Activated T-helper 17 cell treated with anti-CD3 and anti-CD28 coated beads, Interleukin-2, amount 50 U/mL, for 72 hours (primary cell): ENCODE results near the gene RAB6C. TPM values are rescaled to one million over a fixed set of nuclear protein-coding genes. Genes with fewer than 3 reads are reported as not detected.
A peak's percentile ranks its signal among the peaks of the same experiment; 100 is the strongest.
"Not testable (repeated sequence)": the region's sequence is repeated elsewhere in the genome, so short reads cannot be mapped to it uniquely, and the experiment has no call there.

ENCODE experiments used
- ATAC-seq: fragments of 150-1000 bp; cut with Tn5 transposase; replicated peaks from 2 replicates; pipeline ENCODE4 v1.10.0; 2021; ENCODE audit warnings: mild to moderate bottlenecking, moderate library complexity
- H3K27ac Mint-ChIP-seq: one replicate; pipeline ENCODE4 v1.8.0; 2022; ENCODE audit warnings: mixed read lengths
- H3K27me3 Mint-ChIP-seq: one replicate; pipeline ENCODE4 v1.8.0; 2022; ENCODE audit warnings: mixed read lengths
- H3K36me3 Mint-ChIP-seq: one replicate; pipeline ENCODE4 v1.8.0; 2022; ENCODE audit warnings: low read depth, mild to moderate bottlenecking, mixed read lengths
- H3K4me1 Mint-ChIP-seq: one replicate; pipeline ENCODE4 v1.8.0; 2022; ENCODE audit warnings: mixed read lengths
- H3K4me3 Mint-ChIP-seq: one replicate; pipeline ENCODE4 v1.8.0; 2022; ENCODE audit warnings: mild to moderate bottlenecking, mixed read lengths
- H3K9me3 Mint-ChIP-seq: one replicate; pipeline ENCODE4 v1.8.0; 2022; ENCODE audit warnings: mixed read lengths
- total RNA-seq, 2 donors: library from RNA; stranded (reverse); gene quantifications; one replicate each; pipeline ENCODE4 v1.2.3, GENCODE V29; 2022

RAB6C gene
- total RNA-seq, 2 donors from 2014 or later = not detected

GRCh38 chr2:129975016-129975774 is 4.3 kb upstream of the RAB6C start:
- Mint-ChIP-seq H3K9me3 (no peaks in the 10 kb centered on the region), H3K4me3 (no peak overlapping the region), H3K27me3 (peaks cover 23% of the 10 kb centered on the region), H3K36me3 (no peaks in the 10 kb centered on the region), H3K27ac (no peak overlapping the region), H3K4me1 (peaks cover 5% of the 10 kb centered on the region)
- no peak for ATAC-seq

GRCh38 chr2:129976969-129977368 is 2.5 kb upstream of the RAB6C start:
- H3K27me3 Mint-ChIP-seq = peaks cover 30% of the 10 kb centered on the region
- H3K36me3 Mint-ChIP-seq, H3K9me3 Mint-ChIP-seq, H3K4me3 Mint-ChIP-seq, H3K4me1 Mint-ChIP-seq, H3K27ac Mint-ChIP-seq, ATAC-seq: not testable (repeated sequence)

GRCh38 chr2:129977986-129978385 is 1.5 kb upstream of the RAB6C start:
- no peak for ATAC-seq
- Mint-ChIP-seq H3K4me1 (peaks cover 9% of the 10 kb centered on the region), H3K27ac (no peak overlapping the region), H3K27me3 (peaks cover 34% of the 10 kb centered on the region), H3K36me3 (no peaks in the 10 kb centered on the region), H3K9me3 (no peaks in the 10 kb centered on the region), H3K4me3 (no peak overlapping the region)

GRCh38 chr2:129980246-129980645 is 780 bp downstream of the RAB6C start:
- H3K27ac Mint-ChIP-seq, H3K36me3 Mint-ChIP-seq, H3K4me1 Mint-ChIP-seq, H3K9me3 Mint-ChIP-seq: not testable (repeated sequence)
- Mint-ChIP-seq H3K4me3 (peak overlapping the region; percentile 70), H3K27me3 (peaks cover 35% of the 10 kb centered on the region)
- ATAC-seq = peak; percentile 35

GRCh38 chr2:129981689-129982088 is 2.2 kb downstream of the RAB6C start:
- not testable (repeated sequence) for H3K4me3 Mint-ChIP-seq, H3K27ac Mint-ChIP-seq, ATAC-seq, H3K36me3 Mint-ChIP-seq, H3K9me3 Mint-ChIP-seq, H3K4me1 Mint-ChIP-seq
- H3K27me3 Mint-ChIP-seq = peaks cover 38% of the 10 kb centered on the region

GRCh38 chr2:129984426-129984825 is 5.0 kb downstream of the RAB6C start:
- no peak for ATAC-seq
- Mint-ChIP-seq H3K27me3 (peaks cover 29% of the 10 kb centered on the region), H3K4me1 (peaks cover 6% of the 10 kb centered on the region), H3K9me3 (no peaks in the 10 kb centered on the region), H3K27ac (no peak overlapping the region), H3K36me3 (no peaks in the 10 kb centered on the region), H3K4me3 (no peak overlapping the region)

GRCh38 chr2:129992415-129993006 is 13.0 kb downstream of the RAB6C start:
- not testable (repeated sequence) for H3K4me3 Mint-ChIP-seq, H3K4me1 Mint-ChIP-seq, ATAC-seq

GRCh38 chr2:129993151-129993550 is 13.7 kb downstream of the RAB6C start:
- H3K4me1 Mint-ChIP-seq, H3K9me3 Mint-ChIP-seq, ATAC-seq, H3K4me3 Mint-ChIP-seq, H3K36me3 Mint-ChIP-seq, H3K27ac Mint-ChIP-seq: not testable (repeated sequence)
- H3K27me3 Mint-ChIP-seq = peaks cover 44% of the 10 kb centered on the region

More at GRCh38 chr2:129992415-129993006, 13.0 kb downstream of the RAB6C start:
- H3K9me3 Mint-ChIP-seq, H3K27ac Mint-ChIP-seq, H3K36me3 Mint-ChIP-seq: not testable (repeated sequence)
- peaks cover 40% of the 10 kb centered on the region for H3K27me3 Mint-ChIP-seq

GRCh38 chr2:129996657-129997237 is 17.3 kb downstream of the RAB6C start:
- not testable (repeated sequence) for H3K4me3 Mint-ChIP-seq, H3K27ac Mint-ChIP-seq, H3K36me3 Mint-ChIP-seq, H3K4me1 Mint-ChIP-seq, ATAC-seq, H3K9me3 Mint-ChIP-seq
- peaks cover 30% of the 10 kb centered on the region for H3K27me3 Mint-ChIP-seq

GRCh38 chr2:129998771-129999170 is 19.3 kb downstream of the RAB6C start:
- H3K4me3 Mint-ChIP-seq, ATAC-seq, H3K36me3 Mint-ChIP-seq, H3K27ac Mint-ChIP-seq, H3K4me1 Mint-ChIP-seq, H3K9me3 Mint-ChIP-seq: not testable (repeated sequence)
- H3K27me3 Mint-ChIP-seq = peaks cover 24% of the 10 kb centered on the region

- H3K9me3 Mint-ChIP-seq, ATAC-seq: not testable (repeated sequence)
Measured at GRCh38 chr2:130005862-130006261, 26.4 kb downstream of the RAB6C start.

GRCh38 chr2:130016701-130017100 is 37.2 kb downstream of the RAB6C start:
- H3K4me1 Mint-ChIP-seq, H3K27ac Mint-ChIP-seq, H3K9me3 Mint-ChIP-seq, H3K4me3 Mint-ChIP-seq, H3K36me3 Mint-ChIP-seq, ATAC-seq: not testable (repeated sequence)
- peaks cover 16% of the 10 kb centered on the region for H3K27me3 Mint-ChIP-seq

More at GRCh38 chr2:130005862-130006261, 26.4 kb downstream of the RAB6C start:
- not testable (repeated sequence) for H3K4me1 Mint-ChIP-seq, H3K27ac Mint-ChIP-seq, H3K4me3 Mint-ChIP-seq, H3K36me3 Mint-ChIP-seq
- H3K27me3 Mint-ChIP-seq = peaks cover 31% of the 10 kb centered on the region

- no peak for ATAC-seq
Measured at GRCh38 chr2:130019402-130019801, 39.9 kb downstream of the RAB6C start.

GRCh38 chr2:130020069-130020468 is 40.6 kb downstream of the RAB6C start:
- peaks cover 19% of the 10 kb centered on the region for H3K27me3 Mint-ChIP-seq
- not testable (repeated sequence) for H3K4me3 Mint-ChIP-seq, H3K4me1 Mint-ChIP-seq, H3K36me3 Mint-ChIP-seq, H3K9me3 Mint-ChIP-seq, H3K27ac Mint-ChIP-seq, ATAC-seq

More at GRCh38 chr2:130019402-130019801, 39.9 kb downstream of the RAB6C start:
- Mint-ChIP-seq H3K4me1 (no peaks in the 10 kb centered on the region), H3K27ac (no peak overlapping the region), H3K4me3 (no peak overlapping the region), H3K36me3 (no peaks in the 10 kb centered on the region), H3K27me3 (peaks cover 20% of the 10 kb centered on the region), H3K9me3 (peaks cover 3% of the 10 kb centered on the region)

GRCh38 chr2:130025931-130026330 is 46.5 kb downstream of the RAB6C start:
- ATAC-seq, H3K4me3 Mint-ChIP-seq, H3K27ac Mint-ChIP-seq, H3K4me1 Mint-ChIP-seq, H3K36me3 Mint-ChIP-seq, H3K9me3 Mint-ChIP-seq: not testable (repeated sequence)
- H3K27me3 Mint-ChIP-seq = peaks cover 17% of the 10 kb centered on the region
